ENCODE measurements around the gene IAPP.
"Not testable (repeated sequence)": the region's sequence is repeated elsewhere in the genome, so short reads cannot be mapped to it uniquely, and the experiment has no call there.

The IAPP gene

DNA sequence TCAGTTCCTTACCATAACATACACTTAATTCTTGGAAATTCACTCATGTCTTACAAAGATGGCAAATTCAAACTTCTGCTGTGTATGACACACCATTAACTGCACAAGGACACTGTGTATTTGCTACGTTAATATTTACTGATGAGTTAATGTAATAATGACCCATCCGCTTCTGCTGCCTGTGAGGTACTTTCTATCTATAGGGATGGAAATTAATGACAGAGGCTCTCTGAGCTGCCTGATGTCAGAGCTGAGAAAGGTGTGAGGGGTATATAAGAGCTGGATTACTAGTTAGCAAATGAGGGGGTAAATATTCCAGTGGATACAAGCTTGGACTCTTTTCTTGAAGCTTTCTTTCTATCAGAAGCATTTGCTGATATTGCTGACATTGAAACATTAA lies at the start of gene IAPP:
Gene IAPP (plus strand): TSS at position 301 of the 400 bp plus-strand sequence. CDS start 450 bp downstream, outside the sequence.
- no peak for DNase-seq (ENCODE audit: low read depth in 3 of 3)

DNA sequence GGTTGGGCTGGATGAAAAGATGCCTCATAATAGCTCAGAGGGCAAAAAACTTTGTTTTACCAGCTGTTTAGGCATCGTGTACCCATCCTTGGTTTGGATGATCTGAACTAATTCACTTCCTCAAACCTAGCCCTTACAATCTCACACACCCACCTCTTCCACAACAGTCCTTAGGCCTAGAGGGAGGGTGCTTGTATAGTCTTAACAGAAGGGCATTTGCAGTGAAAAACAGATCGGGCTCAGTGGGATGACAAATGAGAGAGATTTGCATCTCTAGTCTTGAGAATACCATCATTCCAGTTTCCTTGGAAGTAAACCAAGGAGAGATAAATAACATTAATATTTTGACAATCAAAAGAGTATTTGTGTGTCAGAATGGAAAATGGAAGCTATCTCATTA lies 49.0 kb upstream of the IAPP start:
- no peak for DNase-seq (ENCODE audit: low read depth in 3 of 3)

DNA sequence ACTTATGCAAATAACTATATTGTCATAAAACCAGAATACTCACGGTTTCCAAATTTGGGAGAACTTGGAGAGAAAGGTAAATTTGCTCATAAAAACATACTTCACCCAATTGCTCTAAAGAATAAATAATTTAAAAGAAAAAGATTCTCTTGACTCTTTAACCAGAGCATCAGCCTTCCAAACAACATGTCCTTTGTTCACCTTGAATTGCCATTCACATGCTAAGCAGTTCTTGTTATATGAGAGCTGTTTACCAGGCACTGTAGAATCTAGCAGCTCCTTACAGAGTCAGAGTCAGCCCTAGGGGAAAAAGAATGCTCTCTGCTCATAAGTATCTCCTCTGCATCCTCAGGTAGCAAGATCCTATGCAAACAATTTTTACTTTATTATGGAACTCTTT lies 48.2 kb upstream of the IAPP start:
- no peak for DNase-seq (ENCODE audit: low read depth in 3 of 3)

DNA sequence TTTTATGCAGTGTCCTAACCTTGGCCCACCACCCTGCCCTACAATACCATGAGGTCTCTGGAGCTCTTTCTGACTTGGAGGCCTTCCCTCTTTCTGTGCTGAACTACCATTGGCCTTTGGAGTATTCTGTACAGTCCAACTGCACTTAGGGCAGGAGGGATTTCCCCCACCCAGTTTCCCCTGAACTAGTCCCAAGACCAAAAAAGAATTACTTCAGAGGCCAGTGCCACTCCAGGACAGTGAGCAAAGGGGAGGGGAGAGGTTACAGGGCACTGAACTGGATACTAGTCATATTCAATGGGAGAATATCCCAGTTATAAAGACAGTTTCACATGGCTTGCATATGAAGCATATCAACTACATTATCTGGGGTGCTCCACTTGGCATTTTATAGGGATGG lies 44.1 kb upstream of the IAPP start:
- DNase-seq (ENCODE audit: low read depth in 3 of 3) = no peak

DNA sequence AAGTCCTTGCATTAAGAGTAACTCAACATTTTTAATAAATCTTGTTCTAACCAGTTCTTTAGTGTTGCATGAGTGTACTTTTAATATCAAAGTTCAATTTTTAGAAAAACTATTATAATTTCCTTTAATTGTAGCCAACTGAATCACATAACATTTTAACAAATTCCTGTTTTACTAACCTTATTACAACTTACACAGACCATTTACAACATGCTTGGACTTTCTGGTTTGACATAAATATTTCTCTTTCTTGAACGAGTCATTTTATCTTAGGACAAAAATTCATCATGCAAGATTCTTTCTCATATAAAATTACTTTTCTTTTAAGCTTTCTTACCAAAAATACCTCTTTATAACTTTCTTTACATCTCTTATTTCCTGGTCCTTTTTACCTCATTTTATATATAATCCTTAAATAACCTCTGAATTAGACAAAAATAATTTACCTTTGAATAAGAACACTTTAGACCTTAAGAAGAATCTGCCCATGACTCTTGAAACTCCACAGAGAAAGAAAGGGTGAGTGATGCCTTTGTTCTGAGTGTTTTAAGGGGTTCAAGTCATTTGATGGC lies 41.9 kb upstream of the IAPP start:
- DNase-seq (ENCODE audit: low read depth in 3 of 3) = no peak

DNA sequence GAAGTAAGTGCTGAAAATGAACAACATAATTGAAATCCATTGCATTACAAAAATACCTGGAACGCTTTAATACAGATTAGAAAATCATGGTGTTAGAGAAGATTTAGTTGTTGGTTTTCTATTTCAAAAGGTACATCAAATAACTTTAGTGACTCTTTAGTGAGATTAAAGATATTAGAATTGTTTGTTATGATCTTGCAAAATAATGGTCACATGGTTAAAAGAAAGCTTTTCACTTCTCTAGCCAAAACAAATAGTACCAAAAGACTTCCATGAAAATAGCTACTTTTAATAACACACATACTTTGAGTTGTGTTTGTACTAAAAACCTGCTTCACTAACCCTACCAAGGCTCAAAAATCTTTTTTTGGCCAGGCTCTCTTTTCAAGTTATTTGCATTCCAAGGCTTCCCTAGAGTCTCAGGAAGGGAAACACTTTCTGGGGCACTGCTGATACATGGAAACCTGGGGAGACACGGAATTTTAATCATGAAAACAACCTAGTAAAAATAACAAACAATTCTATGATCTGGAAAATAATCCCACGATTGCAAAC lies 37.9 kb upstream of the IAPP start, which contains the start of gene SLCO1A2:
Gene SLCO1A2 (minus strand): TSS at position 147 of the 555 bp plus-strand sequence. CDS start 270 bp downstream, outside the sequence.
- no peak for DNase-seq (ENCODE audit: low read depth in 3 of 3)

DNA sequence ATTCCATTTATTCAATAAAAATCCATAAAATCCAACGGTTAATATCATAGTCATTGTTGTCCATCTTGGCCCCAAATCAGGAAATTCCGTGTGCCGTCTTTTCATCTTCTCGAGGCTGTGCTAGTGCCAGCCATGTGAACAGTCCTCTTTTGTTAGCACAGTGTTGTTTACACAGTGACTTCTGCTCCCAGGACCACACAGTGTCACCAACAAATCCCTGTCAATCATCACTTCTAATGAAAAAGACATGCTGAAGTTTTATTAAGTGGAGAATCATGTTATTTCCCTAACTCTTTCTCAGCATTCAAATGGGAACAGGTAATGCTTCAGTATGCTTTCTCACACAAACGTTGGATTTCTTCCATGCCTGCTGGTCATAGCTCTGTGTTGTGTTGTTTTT lies 36.0 kb upstream of the IAPP start:
- DNase-seq (ENCODE audit: low read depth in 3 of 3) = no peak

DNA sequence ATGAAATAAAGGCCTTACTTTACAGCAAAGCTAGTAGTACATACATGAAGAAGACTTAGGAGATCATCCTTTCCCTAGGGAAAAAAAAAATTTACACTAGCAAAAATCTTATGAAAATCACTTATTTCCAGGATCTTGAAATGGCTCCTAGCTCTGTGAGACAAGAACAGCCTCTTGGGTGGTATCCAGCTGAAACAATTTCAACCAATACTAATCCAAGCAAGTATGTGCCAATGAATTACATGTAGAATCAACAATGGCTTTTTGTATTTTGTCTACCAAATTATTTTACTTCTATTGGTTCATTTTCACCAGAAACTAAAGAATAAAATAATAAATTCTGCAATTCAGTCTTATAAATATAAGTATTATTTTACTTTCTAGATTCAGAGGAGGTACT lies 35.2 kb upstream of the IAPP start:
- DNase-seq (ENCODE audit: low read depth in 3 of 3) = no peak

DNA sequence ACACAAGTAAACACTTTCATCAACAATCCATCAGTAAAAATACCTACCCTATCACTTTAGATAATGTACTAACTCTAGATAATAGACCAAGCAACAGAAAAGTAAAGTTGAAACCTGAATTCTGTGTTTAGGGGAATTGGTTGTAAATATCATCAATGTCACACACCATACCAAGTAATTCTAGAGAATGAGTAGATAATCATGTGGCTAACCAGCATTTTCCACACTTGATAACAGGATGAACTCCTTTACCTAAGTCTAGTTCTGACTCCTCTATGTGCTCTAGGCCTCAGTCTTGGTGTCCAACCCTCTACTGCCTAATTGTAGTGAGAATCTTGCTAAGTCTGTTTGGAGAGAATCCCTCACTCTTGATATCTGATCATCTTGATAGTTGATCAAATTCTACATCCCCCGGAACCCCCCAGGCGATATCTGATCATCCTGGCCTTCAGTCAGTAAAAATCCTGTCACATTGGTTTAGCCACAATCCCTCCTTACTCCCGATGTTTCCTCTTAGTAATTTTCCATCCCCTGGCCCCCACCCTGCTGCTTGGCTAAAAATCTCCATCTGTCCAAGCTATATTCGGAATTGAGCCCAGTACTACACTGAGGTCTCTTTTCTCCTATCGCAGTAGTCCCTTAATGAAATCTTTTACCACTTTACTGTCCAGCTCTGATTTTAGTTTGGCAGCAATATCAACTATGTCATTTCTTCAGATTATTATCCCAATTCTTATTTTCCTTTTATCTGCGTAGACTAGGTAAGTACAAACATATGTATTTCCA lies 34.5 kb upstream of the IAPP start:
- DNase-seq (ENCODE audit: low read depth in 3 of 3) = no peak

DNA sequence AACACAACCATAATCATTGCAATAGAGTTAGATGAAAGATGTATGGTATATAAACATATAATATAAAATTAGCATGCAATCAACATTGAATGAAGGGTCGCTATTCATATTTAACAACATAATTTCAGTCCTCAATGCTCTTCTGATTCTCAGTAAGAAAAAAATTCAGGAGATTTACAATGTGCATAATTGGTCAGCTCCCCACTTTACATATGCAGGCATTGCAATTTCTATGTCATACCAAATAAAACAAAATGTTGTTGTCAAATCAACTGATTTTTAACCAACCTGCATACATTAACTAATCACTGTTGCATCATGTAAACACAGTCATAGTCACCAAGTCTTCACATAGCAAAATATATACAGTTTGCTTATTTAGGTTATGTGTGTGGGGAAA lies 32.8 kb upstream of the IAPP start:
- no peak for DNase-seq (ENCODE audit: low read depth in 3 of 3)

DNA sequence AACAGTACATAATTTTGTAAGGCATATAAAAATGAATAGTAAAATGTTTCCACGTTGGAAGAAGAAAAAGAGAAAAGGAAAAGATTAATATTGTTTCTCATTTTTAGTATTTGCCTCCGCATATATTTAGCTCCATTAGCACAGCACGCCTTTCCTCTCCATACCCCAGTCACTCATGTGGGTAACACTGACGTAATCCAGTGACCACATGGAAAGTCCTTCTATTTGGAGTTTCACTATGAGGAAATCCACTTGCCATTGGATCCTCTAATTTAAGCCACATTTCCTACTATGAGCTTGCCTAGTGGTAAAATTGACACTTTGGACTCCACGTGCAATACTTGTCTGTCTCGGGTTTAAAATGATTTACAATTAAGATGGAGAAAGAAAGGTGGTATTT lies 32.3 kb upstream of the IAPP start:
- no peak for DNase-seq (ENCODE audit: low read depth in 3 of 3)

DNA sequence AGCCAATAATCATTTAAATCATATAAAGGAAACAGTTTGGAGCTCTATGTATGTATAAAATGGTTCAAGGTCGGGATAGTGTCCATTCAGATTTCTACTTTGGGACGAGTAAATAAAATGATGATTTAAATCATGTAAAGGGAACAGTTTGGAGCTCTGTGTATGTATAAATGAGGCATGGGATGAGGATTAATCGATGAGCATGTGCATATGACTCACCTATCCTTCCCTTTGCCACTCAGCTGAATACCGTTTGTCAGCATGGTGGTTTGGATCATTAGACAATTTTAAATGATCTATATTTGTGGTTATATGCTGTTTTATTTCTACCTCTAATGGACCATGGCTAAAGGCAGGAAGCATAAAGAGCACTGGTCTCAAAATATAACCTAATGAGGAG lies 30.9 kb upstream of the IAPP start:
- DNase-seq (ENCODE audit: low read depth in 3 of 3) = no peak

DNA sequence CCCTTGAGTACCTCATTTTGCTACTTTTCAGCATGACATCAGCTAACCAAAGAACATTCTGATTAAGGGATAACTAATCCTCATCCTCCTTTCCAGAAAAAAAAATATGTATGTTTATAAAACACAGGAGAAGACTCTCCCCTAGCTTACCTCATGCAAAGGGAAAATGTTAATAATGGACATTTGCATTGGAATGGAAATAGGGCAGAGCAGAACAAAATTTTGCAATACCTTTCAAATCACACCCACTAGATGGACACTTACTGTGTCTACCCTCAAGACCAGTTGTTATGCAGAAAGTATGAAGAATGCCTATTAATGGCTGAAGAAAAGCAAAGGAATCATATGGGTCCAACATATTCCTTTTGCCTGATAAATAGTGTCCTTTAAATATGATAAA lies 29.1 kb upstream of the IAPP start:
- DNase-seq (ENCODE audit: low read depth in 3 of 3) = no peak

DNA sequence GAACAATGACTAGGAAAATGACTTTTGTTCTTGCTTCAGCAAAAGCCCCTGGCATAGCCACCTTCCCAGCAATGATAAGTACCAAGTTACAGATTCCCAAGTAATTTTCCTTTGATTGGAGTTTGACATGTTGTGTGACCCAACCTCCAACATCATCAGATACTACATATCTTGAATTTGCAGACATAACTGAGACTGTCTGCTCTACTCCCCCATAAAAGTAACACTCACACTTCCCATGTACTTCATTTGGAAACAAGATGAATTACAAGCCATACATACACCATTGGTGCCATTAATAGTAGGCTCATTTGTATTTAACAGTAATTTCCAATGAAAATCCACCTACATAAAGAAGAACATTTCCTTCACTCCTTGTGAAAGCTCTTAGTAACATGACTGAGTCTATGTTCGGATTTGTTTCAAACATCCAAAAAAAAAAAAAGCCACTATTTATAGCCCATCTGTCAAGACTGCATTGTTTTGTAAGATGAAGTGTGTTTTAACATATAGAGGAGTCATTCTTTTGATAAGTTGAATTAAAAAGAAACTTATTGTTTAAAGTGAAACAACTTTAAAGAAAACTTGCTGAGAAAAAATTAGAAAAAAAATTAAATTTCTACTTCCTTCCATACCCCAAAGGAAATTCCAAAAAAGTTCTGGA lies 26.0 kb upstream of the IAPP start:
- DNase-seq (ENCODE audit: low read depth in 3 of 3) = no peak

DNA sequence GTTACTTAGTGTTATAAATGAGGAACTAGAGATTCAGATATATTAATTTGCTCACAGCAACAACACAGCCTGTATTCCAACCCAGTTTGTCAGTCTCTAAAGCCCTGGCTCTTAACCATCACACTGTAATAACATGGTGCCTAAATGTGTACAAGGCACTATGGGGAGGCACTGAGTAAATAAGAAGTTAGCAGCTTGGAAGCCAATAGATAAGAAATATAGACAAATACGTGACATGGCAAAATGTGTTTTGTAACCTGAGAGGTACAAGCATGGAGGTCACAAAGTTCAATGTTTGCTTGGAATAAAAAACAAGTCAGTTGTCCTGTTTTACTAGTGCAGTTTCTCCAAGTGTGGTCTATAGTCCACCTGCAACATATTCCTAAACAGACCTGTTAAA lies 21.7 kb upstream of the IAPP start:
- no peak for DNase-seq (ENCODE audit: low read depth in 3 of 3)

DNA sequence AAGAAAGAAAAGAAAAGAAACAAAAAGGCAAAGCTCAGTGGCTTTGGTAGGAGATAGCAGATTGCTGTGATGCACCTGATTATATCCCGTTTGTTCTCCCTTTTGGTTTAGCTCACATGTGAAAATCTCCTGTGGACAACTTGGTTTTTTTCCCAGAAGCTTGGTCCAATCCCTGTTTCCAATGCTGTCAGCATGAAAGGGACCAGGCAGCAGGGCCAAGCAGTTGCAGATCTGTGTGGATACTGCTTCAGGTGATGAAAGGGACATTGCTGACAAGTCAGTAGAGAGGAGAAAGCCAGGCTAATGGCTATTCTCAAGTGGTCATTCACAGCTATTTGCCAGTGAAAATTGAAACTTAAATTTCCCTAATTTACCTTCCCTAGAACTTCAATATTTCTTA lies 19.2 kb upstream of the IAPP start:
- no peak for DNase-seq (ENCODE audit: low read depth in 3 of 3)

DNA sequence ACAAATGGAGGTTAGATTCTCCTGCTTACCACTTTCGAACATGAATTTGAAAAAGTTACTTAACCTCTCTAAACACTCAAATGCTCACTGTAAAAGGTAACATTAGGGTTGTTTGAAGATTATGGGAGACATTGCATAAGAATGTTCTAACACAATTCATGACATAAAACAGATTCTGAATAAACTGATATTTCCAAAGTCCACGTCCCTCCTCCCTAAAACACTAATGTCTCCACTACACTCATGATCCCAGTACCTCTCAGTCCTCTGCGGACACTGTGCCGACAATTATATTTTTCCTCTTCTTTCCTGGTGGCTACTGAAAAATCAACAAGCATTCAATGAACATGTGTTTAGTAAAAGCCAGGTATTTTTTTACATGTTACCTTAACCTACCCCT lies 18.8 kb upstream of the IAPP start:
- DNase-seq (ENCODE audit: low read depth in 3 of 3) = no peak

DNA sequence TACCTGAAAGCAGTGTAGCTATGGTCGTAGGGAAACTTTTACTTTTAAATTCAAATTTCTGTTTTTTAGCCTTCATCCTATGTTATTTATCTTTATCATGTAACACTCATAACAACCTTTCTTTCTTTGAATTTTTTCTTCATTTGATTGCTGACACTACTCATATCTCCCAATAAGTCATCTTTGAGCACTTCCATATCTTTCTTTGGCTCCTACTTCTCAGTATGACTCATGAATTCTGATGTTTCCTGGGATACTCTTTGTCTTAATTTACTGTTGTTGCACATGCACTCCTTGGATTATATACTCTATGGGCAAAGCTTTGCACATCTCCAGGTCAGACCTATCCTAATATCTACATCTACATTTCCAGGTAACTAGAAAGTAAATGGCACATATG lies 18.1 kb upstream of the IAPP start:
- no peak for DNase-seq (ENCODE audit: low read depth in 3 of 3)

DNA sequence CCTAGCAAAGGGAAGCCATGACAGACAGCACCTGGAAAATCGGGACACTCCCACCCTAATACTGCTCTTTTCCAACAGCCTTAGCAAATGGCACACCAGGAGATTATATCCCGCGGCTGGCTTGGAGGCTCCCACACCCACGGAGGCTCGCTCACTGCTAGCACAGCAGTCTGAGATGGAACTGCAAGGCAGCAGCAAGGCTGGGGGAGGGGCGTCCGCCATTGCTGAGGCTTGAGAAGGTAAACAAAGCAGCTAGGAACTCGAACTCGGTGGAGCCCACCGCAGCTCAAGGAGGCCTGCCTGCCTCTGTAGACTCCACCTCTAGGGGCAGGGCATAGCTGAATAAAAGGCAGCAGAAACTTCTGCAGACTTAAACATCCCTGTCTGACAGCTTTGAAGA lies 12.1 kb upstream of the IAPP start:
- DNase-seq (ENCODE audit: low read depth in 3 of 3) = not testable (repeated sequence)

DNA sequence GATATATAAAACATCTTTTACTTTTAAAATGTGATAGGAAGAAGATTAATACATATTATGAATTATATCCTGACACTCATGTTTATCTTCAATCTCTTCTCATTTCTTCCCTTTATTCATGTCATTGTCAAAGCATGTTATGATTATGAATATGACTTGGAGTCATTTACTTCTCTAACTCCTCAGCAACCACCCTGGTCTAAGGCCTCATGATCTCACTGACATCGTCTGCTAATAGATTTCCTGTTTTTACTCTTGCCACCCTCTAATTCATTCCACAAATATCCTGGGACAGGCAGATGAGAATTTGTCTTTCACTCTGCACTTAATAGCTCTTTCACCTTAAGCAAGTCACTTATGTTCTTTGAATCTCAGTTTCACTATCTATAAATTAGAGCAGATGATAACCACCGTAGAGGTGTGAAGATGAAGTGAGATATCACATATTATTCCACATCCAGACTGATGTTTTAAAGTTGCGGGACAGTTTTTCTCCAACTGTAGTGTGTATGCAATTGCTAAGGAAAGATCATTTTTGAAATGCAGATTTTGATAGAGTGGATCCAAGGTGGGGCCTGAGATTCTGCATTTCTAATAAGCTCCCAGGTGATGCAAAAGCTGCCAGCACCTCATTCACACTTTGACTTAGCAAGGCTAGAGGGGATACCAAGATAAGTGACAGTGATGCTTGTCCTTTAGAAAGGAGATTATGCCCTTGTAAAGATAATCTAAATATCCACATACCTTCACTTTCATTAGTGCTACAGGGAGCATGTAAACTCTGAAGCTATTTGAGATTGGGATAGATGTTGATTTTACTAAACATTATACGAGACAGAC lies 3.3 kb upstream of the IAPP start:
- DNase-seq (ENCODE audit: low read depth in 3 of 3) = no peak

DNA sequence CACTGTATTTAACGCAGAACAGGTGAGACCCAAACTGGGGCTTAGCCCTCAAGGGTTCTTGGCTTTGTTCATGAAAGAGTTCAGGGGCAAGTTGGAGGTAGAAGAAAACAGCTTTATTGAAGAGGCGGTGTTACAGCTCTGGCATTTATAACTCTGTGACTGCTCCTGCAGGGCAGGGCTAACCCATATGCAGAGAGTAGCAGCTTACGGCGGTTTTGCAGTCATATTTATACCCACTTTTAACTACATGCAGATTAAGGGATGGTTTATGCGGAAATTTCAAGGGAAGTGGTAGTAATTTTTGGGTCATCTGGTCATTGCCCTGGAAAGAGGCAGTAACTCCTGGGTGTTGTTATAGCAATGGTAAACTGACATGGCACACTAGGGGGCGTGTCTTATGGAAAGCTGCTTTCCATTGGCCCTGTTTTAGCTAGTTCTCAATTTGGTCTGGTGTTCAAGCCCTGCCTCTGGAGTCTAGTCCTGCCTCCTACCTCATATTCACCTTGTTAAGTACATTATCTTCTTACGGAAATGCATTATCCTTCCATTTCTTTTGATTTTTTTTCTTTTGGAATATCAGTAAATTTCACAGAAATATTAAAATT lies 1.8 kb upstream of the IAPP start:
- DNase-seq (ENCODE audit: low read depth in 3 of 3) = no peak
